Measurements from ENCODE around the gene ACACA. TPM values are rescaled to one million over a fixed set of nuclear protein-coding genes. Genes with fewer than 3 reads are reported as not detected.
"Not testable (repeated sequence)": the region's sequence is repeated elsewhere in the genome, so short reads cannot be mapped to it uniquely, and the experiment has no call there.

ACACA gene
- total RNA-seq, 1 donor from 2014 or later = 76.0 TPM

DNA sequence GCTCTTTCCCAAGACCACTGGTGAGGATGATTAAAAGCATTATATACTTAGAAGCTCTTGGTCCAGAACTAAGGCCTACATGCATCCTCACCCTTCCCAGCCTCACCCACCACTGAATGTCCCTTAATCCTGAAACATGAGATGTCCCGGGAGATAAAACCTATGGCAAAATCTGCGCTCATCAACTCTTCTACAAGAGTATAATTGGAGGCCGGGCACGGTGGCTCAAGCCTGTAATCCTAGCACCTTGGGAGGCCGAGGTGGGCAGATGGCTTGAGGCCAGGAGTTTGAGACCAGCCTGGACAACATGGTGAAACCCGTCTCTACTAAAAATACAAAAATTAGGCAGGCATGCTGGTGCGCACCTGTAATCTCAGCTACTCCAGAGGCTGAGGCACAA lies 13.3 kb downstream of the ACACA start:
- no peak for DNase-seq

DNA sequence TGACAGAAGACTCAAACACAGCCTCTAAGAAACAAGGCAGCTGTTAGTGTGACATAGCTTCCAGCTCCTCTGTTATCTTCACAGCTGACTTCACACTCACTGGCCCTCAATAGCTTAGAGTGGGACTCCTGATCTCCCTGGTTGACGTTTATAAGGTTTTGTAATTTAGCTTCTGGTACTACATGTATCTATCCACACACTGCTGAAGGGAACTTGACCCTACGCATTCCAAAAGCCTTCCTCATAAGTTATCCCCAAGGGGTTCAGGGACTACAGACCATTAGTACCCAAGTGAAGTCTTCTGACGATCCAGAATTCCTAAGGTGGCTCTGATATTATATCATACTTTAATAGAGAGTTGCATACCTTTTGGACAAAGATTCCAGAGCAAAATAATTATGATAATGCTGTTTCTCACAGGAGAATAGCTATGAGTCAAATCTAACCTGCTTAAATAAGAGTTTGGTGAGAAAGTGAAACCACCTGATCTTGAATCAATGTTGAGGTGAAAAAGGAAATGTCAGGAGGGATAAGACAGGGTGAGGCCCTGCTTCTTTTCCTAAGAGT lies 14.5 kb downstream of the ACACA start:
- DNase-seq = no peak

DNA sequence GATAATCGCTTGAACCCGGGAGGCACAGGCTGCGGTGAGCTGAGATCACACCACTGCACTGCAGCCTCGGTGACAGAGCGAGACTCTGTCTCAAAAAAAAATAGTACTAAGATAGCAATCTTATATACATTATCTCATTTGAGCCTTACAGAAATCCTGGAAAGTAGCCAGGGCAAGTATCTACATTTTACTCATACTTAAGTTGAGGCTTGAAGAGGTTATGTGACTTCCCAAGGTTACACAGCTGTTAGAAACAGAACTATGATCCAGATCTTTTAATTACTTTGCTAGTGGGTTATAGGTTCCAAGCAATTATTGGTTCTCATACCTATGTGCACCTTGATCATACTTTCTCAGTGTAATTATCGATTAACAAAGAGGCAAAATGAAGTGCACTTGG lies 15.5 kb downstream of the ACACA start:
- DNase-seq = no peak

DNA sequence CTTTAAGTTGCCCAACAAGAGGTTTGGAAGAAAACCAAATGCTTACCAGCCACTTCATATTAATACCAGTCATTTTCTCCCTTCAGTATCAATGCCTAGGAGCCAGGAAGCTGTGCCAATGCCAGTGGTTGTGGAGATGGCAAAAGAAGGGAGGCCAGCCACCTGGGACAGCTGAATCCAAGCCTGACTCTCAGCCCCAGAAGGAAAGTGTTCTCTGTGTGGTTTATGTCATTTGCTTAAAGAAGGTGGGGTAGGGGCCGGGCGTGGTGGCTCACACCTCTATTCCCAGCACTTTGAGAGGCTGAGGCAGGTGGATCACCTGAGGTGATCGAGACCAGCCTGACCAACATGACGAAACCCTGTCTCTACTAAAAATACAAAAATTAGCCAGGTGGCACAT lies 17.5 kb downstream of the ACACA start:
- no peak for DNase-seq

DNA sequence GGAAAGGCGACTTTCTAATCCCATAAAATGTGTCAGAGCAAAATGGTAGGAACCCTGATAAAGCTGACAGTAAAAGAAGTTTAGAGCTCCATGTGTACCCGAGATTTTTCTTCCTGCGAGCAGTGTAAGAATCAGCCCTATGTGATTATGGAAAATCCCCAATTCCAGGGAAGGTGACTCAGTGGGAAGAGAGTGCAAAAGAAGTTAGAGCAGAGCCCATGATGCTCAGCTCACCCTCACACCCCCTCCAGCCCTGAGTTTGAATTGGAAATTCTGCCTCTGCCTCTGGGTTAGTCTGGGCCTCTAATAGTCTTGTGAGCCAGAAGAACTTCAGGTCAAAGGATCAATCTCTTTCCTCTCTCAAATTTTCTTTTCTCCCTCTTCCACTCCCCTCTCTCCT lies 18.4 kb downstream of the ACACA start:
- no peak for DNase-seq

DNA sequence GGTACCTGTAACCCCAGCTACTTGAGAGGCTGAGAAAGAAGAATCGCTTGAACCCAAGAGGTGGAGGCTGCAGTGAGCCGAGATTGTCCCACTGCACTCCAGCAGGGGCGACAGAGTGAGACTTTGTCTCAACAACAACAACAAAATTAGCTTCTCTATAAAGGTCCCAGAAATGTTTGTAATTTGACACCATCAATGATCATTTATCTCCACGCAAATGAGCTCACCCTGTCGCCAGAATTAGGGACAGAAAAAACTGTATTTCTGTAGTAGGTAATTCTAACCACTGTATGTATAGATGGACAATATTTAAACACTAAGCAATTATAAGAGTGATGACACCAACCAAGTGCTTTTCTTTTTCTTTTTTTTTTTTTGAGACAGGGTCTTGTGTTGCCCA lies 20.2 kb downstream of the ACACA start:
- DNase-seq = no peak

DNA sequence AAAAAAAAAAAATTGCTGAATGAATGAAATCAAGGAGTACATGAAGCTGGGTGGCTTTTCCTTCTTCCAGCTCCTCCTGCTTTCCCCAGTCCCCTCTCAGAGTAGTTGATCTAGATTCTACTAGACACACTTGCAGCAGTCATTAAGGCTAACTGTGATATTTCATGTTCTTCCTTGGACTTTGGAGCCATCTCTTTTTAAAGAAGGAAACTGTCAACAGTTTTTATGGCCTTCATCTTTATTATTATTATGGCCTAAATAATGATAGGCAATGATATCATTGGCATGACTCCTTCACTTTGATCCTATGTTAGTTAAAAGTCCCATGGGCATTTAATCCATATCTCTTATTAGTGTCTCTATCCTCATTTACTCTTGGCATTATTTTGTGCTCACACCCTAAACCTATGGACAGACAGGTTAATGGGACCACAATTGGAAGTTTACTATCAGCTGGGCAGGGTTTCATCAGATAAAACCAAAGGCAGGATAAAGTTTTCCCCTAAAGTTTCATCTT lies 21.1 kb downstream of the ACACA start:
- DNase-seq = no peak

DNA sequence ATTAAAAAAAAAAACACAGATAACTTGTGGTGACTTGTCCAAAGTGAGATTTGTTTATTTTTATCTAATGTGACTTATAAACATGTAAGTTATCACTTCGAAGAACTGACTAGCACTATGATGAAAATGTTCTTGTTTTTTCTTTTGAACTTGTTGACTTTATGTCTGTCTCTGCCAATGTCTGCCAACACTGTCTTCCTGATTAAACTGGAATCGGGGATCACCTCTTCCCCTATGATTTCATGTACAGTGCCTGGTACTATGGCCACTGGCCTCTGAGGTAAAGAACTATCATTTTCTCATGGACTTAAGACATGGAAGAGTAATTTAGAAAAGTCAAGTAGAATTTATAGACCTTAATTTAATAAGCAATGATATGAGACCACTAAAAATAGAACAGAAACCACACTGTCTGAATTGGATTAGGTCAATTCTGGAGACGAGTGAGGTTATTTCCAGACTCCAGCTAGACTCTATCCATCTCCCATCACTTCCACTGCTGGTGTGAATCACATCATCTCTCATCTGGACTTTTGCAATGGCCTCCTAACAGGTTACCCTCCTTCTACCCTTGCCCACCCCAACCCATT lies 22.0 kb downstream of the ACACA start:
- no peak for DNase-seq

DNA sequence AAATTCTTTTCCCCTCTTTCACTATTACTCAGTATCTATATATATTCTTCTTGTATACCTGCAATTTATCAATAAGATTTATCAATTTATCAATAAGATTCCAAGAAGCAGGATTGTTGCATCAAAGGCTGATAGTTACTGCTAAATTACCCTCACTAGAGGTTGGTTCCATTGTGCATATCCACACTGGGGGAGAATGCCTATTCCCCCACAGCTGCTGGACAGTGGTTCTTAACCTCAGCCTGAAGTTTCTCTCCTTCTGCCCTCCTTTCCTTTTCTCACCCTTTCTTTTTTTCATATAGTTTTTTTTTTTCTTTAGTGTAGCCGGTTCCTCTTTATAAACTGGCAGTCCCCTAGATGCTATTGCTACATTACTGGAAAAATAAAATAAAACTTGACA lies 24.6 kb downstream of the ACACA start:
- DNase-seq = no peak

DNA sequence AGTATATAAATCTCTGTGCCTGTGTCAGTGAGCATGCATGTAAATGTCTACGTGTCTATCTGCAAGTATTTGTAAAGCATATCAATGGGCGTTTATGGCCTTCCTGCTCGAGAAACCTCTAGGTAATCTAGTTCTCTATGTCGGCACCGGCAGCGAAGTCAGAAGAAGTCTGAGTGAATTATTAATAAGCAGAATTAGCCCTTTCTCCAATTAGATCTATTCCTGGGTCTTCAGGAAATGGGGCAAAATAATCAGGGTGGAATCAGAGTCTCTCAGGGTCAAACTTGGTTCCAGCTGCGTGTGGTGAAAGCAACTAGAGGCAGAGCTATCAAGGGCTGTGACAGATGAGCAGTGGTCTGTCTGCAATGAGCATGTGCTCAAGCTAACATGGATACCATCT lies 30.9 kb downstream of the ACACA start, which contains the start of gene C17orf78:
Gene C17orf78 (plus strand): TSS at position 280 of the 400 bp plus-strand sequence. CDS start 108 bp downstream, at position 388.
- DNase-seq = no peak

DNA sequence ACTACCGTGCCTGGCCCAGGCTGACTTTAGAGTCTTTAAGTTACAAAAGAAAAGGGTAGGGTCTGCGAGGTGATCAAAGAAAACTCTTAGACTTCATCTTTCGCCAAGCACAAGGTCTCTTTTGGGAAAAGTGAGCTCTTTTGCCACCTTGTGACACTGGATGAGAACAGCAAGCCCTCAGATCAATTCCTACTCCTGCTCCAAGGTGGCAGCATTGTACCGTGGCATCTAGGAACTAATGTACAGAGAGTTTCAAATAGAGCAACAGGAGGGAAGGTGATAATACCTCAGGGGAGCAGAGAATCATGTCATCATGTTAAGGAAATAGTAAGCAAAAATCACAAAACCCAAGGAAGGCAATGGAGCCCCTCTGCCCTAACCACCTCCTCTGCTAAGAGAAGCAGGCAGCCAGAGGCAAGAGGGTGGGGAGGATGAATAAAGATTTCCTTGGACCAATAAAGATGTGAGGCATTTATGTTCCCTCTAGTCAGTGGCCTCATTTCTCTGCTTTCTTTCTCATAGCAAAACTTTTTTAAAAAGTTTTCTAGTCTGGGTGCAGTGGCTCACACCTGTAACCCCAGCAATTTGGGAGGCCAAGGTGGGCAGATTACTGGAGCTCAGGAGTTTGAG lies 33.0 kb downstream of the ACACA start:
- peak; percentile 40 for DNase-seq

DNA sequence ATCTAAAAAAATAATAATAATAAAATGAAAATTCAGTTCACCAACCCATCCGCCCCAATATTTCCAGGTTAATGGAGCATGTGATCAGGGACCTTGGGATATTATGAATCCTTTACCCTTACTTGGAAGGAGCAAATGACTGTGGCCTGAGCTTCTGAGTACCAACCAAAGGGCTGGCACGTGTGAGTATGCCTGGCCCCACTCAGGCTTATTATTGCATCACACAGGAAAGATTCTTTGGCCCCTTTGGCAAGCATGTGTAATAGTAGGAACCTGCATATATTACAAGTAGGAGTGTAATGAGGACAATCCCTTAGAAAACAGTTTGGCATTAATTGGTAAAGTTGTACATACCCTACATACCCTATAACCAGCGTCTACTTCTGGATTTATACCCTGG lies 38.1 kb downstream of the ACACA start:
- DNase-seq = no peak

DNA sequence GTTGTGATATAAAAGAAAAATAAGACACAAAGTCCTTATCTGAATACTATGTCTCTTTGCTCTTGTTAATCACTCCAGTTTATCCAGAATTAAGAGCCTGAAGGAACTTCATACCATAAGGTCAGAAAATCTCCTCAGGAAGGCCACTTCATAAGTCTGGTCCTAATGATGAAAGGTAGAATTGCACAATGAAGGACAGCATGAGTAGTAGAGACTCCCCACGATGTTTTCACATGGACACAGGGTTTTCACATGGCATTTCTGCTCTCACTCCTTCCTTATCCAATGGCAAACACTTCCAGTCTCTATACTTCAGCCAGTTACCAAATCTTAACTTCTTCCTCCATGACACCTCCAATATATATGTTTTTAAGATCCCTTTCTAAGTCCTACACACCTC lies 41.0 kb downstream of the ACACA start:
- no peak for DNase-seq

DNA sequence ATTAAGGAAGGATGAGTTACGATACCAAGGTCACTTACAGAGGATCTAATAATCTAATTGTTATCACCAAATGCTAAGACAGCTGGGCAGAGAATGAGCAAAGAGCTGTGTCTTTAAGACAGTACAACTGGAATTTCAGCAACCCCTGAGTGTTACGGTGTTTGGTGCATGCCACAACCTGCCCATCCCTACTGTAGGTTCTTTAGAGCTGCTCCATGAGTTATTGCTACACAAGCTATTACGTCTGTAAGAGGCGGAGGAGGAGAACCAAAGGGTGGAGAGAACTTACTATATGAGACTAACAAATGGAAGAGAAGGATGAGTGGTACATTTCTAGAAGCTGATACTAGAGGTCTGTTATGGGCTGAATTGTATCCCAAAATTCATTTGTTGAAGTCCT lies 45.1 kb downstream of the ACACA start:
- DNase-seq = peak; percentile 26

DNA sequence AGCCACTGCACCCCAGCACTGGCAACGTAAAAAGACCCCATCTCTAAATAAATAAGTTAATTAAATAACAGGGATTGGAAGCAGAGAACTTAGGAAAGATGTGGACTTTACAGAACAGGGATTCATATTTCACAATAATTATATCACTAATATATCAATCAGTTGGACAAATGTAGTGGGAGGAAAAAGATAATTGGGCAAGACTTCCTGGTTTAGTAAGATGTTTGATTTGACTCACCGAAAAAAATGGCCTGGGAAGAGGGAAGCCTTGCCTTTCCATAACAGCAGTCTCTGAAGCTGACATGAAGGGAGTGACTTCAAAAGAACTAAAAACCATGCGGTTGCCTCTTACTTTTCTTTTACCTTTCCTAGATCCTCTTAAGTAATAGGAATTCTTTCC lies 46.0 kb downstream of the ACACA start:
- no peak for DNase-seq

DNA sequence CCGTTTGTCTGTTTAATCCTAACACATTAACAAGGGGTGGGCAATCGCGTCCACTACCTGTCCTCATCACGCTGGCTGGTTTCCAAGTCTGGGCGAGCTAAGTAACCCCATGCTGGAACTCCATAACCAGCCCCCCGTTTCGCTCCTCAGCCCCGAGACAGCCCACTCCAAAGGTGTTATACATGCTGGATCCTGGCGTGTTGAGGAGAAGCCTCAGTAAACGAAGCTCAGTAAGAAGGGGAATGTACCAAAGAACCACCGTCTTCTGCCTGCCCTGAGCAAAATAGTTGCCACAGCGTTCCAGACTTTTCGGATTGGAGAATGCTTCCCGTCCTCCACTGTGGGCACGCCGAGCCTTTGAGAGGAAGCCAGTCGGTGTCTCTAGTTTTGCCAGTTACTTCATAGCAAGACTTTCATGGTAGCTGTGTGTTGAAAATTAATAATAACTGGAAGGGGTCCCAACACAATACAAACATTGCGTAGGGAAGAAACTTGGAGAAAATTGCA lies 46.9 kb downstream of the ACACA start:
- peak; percentile 46 for DNase-seq

DNA sequence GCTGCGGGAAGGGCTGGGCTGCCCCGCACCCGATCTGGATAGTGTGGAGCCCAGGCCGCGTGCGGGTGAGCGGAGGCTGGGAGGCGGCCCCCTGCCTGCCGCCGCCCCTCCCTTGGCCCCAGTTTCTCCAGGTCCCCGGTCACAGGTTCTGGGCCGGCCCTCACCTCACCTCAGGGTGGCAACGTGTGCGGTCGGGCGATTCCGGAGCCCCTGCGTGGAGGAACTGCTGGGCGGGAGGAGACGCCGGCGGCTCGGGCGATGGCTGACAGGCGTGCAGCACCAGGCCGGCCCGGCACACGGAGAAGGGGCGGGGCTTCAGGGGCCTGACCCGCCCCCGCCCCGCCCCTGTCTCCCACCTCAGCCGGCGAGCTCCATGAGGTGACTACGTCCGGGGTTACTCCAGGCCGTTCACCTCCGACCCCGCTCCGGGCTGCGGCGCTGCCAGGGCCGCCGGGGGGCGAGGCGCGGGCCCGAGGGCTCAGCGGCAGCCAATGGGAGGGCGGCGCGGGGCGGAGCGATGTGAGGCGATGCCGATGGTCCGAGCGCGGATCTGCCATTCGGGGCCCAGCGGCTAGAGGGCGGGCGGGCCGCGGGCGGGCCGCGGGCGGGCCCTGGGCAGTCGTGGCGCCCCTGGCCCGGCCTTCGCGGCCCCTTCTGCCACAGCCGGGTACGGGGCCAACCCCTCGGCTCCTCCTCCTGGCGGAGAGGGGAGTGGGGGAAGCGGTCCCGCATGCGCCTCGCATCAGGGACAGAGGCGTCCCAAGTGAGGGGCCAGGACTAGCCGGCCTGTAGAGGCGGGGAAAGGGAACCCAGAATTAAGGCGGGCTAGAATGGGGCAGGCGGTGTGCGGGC lies 47.6 kb downstream of the ACACA start:
- DNase-seq = peak; percentile 62

DNA sequence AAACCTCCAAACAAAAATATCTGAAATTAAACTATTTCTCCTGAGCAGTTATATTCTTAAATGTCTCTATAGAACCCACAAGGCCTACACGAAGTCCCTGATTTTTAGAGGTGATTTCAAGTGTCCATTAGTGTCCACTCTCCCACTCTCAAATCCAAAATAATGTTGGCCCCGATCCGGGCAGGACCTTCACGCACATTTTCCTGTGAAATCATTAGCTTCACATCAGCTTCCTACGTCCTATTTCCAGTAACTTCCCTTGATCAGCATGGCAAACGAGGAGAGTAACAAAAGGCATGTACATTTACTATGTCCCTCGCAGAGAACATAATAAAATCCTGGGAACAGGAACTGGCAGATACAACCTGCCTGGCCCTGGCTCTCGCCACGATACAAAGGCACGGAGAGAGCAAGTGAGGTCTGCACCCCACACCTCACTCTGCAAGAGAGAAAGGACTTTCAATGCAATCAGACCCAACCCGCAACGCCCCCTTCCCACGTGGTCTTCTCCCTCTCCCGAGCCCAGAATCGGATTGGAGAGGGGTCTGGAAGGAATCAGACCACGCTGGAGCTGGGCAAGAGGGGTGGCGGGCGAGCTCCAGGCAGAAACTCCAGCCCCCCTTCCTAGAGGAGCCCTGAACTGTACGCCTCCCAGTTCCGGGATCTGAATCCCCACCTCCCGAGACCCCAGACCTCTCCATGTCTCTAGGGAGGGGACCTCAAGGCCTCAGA lies 48.4 kb downstream of the ACACA start:
- peak; percentile 66 for DNase-seq

DNA sequence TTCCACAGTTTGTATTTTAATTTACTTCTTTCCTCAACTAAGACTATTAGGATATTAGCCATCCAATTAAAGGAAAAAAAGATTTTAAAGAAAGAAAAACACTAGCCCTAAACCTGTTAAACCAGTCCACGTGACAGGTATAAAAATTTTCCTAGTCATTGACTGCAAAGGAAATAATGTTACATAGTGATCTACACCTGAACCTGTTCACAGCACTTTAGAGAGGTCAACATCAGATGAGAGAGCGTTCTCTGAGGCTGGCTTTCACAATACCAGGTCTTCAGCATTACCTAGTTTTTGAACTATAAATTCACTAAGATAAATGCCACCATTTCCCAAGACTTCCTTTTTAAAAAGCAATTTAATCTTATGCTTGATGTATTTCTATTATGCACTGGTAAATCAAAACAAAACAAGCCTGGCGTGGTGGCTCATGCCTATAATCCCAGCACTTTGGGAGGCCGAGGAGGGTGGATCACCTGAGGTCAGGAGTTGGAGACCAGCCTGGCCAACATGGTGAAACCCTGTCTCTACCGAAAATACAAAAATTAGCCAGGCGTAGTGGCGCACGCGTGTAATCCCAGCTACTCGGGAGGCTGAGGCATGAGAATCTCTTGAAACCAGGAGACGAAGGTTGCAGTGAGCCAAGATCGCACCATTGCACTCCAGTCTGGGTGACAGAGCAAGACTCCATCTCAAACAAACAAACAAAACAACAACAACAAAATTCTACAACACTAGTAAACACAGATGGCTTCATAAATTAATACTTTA lies 49.7 kb downstream of the ACACA start:
- DNase-seq = not testable (repeated sequence)

DNA sequence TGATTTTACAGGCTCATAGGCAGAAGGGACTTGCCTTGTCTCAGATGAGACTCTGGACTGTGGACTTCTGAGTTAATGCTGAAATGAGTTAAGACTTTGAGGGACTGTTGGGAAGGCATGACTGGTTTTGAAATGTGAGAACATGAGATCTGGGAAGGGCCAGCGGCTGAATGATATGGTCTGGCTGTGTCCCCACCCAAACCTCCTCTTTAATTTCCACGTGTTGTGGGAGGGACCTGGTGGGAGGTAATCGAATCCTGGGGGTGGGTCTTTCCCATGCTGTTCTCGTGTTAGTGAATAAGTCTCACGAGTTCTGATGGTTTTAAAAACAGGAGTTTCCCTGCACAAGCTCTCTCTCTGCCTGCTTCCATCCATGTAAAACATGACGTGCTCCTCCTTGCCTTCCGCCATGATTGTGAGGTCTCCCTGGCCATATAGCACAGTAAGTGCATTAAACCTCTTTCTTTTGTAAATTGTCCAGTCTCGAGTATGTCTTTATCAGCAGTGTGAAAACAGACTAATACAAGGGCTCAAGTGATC lies 59.7 kb downstream of the ACACA start:
- DNase-seq = not testable (repeated sequence)

DNA sequence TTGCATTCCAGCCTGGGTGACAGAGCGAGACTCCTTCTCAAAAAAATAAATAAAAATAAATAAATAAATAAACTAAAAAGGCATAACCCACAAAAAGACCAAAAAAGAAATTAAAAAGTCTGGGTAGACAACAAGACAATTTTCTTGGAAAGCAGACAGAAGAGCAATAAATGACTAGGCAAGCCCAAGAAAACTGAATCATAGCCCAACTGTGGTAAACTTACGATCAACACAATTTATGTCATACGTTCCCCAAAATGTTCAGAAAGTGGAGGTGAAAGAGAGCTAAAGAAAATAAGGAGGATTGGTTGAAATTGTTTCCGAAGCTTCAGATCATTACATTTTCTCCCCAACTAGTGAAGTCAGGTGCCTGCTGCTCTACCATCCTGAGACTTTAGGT lies 62.1 kb downstream of the ACACA start:
- no peak for DNase-seq
